K562 (cell line): ENCODE results near the gene PACSIN1. TPM values are rescaled to one million over a fixed set of nuclear protein-coding genes. Genes with fewer than 3 reads are reported as not detected.

Source experiments
- CTBP1 ChIP-seq: fragments of 450-650 bp; IDR thresholded peaks from 2 replicates; pipeline ENCODE4 v1.6.1; 2016; ENCODE audit warnings: borderline replicate concordance
- MED1 ChIP-seq: sonication (generic); formaldehyde crosslinking; IDR thresholded peaks from 2 replicates; pipeline ENCODE4 v1.8.1; 2023; ENCODE audit warnings: missing genetic modification reagents, borderline replicate concordance
- MYC ChIP-seq, 2 experiments: fragments of 250-450 bp in 1 of 2; sonication (Bioruptor Pico) in 1 of 2; IDR thresholded peaks; 2 replicates each; pipeline versions ENCODE4 v1.5.1 to v1.6.1; 2012 to 2021; ENCODE audit warnings: low read depth in 2 of 2, borderline replicate concordance in 1 of 2, improper control_type of control experiment in 1 of 2, low read length in 1 of 2, mild to moderate bottlenecking in 1 of 2, moderate library complexity in 1 of 2
- STAT5A ChIP-seq: IDR thresholded peaks from 2 replicates; pipeline ENCODE4 v1.6.1; 2012; ENCODE audit warnings: low read length, inconsistent platforms, borderline replicate concordance
- ZEB2 ChIP-seq: fragments of 450-650 bp; IDR thresholded peaks from 2 replicates; pipeline ENCODE4 v1.6.1; 2016
- polyA plus RNA-seq, 8 experiments: library from polyadenylated mRNA; depleted of rRNA in 4 of 8; stranded (reverse) in 5 of 8; unstranded in 3 of 8; fragments of >200 nt; fragmentation: Nextera tagmentation in 2 of 8; fragmentation: Illumina TruSeq in 1 of 8; extraction: Ambion mirVana in 2 of 8; extraction: Trizol in 1 of 8; gene quantifications; 2 replicates each; pipeline versions ENCODE4 v1.2.1 to v1.2.3, GENCODE V29; 2011 to 2014; ENCODE audit warnings: inconsistent platforms in 1 of 8, missing spikeins in 1 of 8
- total RNA-seq, 7 experiments: library from RNA; depleted of rRNA in 6 of 7; stranded (reverse); fragments of >200 nt in 6 of 7; fragmentation: Illumina TruSeq in 2 of 7; extraction: Trizol in 2 of 7; gene quantifications; 2 replicates each; pipeline versions ENCODE4 v1.2.1 to v1.2.3, GENCODE V29; 2011 to 2021; ENCODE audit warnings: low replicate concordance in 1 of 7
- TF ChIP-seq, protein P1 (sequence below): fragments of 250-450 bp; sonication (Bioruptor Pico); IDR thresholded peaks from 2 replicates; pipeline ENCODE4 v1.5.0; 2021; ENCODE audit warnings: mild to moderate bottlenecking, moderate library complexity
- TF ChIP-seq, protein P2 (sequence below): fragments of 250-450 bp; sonication (Bioruptor Pico); IDR thresholded peaks from 2 replicates; pipeline ENCODE4 v1.5.0; 2020; ENCODE audit warnings: mild to moderate bottlenecking, borderline replicate concordance
- TF ChIP-seq, protein P3 (sequence below): fragments of 450-650 bp; IDR thresholded peaks from 2 replicates; pipeline ENCODE4 v1.6.1; 2016
- TF ChIP-seq, protein P4 (sequence below): fragments of 150-350 bp; IDR thresholded peaks from 2 replicates; pipeline ENCODE4 v1.6.1; 2014; ENCODE audit warnings: low read depth, mild to moderate bottlenecking, low read length, borderline replicate concordance
- TF ChIP-seq, protein P5 (sequence below), 2 experiments: IDR thresholded peaks in 1 of 2; conservative IDR thresholded peaks in 1 of 2; 2 replicates each; pipeline ENCODE4 v1.6.1; 2016; ENCODE audit warnings: low read depth in 2 of 2, mild to moderate bottlenecking in 1 of 2, missing compliant biosample characterization in 1 of 2, missing genetic modification characterization in 1 of 2, moderate library complexity in 1 of 2

PACSIN1 gene
- total and polyA plus RNA-seq, 9 of the 15 experiments (the other 6 are each of a cell fraction or from before 2014, with no cell fraction given) = 0.01 to 1.7 (median 0.45) TPM

DNA sequence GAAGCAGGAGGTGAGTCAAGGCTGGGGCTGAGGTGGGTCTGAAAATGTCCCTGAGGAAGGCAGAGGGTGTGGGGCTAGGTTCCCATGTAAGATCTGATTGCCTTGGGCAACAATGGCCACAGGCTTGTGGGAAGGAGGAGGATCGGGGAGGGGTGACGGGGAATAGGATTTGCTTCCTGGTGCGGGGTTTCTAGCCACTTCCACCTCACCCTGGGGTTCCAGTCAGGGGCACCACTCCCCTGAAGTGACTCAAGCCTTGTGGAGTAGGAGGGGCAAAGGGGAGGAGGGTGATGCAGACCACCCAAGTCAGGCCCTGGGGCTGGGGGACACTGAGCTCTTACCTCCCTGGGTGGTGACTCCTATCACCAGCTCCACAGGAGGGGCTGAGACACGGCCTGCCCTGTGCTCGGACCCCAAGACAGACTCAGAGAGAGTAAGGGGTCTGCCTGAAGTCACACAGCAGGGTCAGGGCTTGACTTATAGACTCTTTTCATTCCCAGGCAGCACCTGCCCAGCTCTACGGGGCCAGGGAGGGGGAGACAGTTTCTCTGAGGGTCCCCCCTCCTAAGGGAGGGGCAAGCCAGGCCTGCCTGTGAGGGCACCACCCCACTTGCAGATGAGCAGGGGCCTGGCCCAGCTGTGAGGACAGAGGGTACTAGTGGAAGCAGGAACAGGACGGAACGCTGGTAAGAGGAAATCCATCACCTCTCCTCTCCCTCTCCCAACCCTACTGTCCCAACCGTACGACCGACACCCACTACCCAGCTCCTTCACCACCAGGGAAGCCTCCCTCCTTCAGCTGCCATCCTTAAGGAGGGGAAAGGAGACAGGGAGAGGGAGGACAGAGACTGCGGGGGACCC is 102.7 kb downstream of the PACSIN1 start (continued):
- TF ChIP-seq, protein P1, sequence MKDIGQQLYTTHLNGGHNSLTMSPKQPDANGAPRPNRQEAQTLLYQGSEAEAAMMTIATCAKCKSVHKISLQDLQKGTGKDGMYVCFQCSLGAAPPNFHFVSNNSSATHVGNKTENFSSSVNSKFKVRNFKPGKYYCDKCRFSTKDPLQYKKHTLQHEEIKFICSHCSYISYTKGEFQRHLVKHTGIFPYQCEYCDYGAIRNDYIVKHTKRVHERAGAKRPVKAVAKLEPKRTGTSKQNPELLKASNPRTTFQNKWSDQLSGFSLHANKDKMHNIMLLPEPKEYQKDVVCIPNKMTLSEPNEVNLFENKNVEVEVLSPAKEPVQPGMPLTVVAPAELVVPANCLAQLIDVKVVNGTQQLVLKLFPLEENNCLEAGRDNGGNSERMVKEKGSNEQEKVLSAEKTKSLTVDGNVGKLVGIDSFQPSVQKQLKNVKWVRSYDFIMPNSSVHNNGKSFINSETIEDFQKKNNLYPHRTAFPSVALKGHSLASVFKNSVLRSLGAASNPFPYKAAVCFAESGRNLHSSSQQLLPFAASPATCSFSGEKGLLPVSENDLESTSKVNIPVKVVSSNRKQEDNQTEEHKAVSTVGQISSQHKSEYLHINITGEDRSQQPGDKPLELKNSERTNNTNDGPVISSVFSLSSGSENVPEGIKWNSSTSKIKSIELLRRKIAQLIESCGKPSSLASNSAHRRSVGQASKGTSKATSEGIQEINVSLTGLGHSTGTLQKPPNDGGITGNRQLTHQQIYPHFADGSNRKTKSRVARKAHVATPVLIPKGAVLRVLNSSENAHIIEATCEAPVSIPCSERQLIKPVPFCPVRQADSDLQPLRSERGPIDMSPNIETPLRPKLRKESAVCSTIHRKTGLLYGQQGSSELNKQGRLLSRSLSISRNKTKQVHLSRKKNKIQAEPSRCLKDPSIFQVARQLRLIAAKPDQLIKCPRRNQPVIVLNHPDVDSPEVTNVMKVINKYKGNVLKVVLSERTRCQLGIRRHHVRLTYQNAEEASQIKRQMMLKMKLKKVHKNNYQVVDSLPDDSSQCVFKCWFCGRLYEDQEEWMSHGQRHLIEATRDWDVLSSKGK = no peak
- TF ChIP-seq MYC (IDR thresholded peaks at IDR 0.05; ENCODE audit: low read depth, low read length) = no peak
- TF ChIP-seq MYC (CRISPR knock-in tag; IDR thresholded peaks at IDR 0.05; ENCODE audit: borderline replicate concordance, low read depth) = 0 out of 2 replicates have a peak, but pooled peaks have one; percentile 21
- no peak for TF ChIP-seq STAT5A
- TF ChIP-seq ZEB2 = no peak
- TF ChIP-seq, protein P2, sequence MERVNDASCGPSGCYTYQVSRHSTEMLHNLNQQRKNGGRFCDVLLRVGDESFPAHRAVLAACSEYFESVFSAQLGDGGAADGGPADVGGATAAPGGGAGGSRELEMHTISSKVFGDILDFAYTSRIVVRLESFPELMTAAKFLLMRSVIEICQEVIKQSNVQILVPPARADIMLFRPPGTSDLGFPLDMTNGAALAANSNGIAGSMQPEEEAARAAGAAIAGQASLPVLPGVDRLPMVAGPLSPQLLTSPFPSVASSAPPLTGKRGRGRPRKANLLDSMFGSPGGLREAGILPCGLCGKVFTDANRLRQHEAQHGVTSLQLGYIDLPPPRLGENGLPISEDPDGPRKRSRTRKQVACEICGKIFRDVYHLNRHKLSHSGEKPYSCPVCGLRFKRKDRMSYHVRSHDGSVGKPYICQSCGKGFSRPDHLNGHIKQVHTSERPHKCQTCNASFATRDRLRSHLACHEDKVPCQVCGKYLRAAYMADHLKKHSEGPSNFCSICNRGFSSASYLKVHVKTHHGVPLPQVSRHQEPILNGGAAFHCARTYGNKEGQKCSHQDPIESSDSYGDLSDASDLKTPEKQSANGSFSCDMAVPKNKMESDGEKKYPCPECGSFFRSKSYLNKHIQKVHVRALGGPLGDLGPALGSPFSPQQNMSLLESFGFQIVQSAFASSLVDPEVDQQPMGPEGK (CRISPR knock-in tag) = no peak
- TF ChIP-seq, protein P3, sequence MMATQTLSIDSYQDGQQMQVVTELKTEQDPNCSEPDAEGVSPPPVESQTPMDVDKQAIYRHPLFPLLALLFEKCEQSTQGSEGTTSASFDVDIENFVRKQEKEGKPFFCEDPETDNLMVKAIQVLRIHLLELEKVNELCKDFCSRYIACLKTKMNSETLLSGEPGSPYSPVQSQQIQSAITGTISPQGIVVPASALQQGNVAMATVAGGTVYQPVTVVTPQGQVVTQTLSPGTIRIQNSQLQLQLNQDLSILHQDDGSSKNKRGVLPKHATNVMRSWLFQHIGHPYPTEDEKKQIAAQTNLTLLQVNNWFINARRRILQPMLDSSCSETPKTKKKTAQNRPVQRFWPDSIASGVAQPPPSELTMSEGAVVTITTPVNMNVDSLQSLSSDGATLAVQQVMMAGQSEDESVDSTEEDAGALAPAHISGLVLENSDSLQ = no peak
- TF ChIP-seq, protein P4, sequence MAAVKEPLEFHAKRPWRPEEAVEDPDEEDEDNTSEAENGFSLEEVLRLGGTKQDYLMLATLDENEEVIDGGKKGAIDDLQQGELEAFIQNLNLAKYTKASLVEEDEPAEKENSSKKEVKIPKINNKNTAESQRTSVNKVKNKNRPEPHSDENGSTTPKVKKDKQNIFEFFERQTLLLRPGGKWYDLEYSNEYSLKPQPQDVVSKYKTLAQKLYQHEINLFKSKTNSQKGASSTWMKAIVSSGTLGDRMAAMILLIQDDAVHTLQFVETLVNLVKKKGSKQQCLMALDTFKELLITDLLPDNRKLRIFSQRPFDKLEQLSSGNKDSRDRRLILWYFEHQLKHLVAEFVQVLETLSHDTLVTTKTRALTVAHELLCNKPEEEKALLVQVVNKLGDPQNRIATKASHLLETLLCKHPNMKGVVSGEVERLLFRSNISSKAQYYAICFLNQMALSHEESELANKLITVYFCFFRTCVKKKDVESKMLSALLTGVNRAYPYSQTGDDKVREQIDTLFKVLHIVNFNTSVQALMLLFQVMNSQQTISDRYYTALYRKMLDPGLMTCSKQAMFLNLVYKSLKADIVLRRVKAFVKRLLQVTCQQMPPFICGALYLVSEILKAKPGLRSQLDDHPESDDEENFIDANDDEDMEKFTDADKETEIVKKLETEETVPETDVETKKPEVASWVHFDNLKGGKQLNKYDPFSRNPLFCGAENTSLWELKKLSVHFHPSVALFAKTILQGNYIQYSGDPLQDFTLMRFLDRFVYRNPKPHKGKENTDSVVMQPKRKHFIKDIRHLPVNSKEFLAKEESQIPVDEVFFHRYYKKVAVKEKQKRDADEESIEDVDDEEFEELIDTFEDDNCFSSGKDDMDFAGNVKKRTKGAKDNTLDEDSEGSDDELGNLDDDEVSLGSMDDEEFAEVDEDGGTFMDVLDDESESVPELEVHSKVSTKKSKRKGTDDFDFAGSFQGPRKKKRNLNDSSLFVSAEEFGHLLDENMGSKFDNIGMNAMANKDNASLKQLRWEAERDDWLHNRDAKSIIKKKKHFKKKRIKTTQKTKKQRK = no peak
- no peak for TF ChIP-seq MED1 (CRISPR knock-in tag)
- no peak for TF ChIP-seq CTBP1
- TF ChIP-seq, protein P5, sequence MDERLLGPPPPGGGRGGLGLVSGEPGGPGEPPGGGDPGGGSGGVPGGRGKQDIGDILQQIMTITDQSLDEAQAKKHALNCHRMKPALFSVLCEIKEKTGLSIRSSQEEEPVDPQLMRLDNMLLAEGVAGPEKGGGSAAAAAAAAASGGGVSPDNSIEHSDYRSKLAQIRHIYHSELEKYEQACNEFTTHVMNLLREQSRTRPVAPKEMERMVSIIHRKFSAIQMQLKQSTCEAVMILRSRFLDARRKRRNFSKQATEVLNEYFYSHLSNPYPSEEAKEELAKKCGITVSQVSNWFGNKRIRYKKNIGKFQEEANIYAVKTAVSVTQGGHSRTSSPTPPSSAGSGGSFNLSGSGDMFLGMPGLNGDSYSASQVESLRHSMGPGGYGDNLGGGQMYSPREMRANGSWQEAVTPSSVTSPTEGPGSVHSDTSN (CRISPR knock-in tag; IDR thresholded peaks at IDR 0.05; ENCODE audit: low read depth) = no peak
- TF ChIP-seq, protein P5 (tag; conservative IDR thresholded peaks at IDR 0.05; ENCODE audit: low read depth) = no peak
